ENCODE measurements around the gene OR3A2.

DNA sequence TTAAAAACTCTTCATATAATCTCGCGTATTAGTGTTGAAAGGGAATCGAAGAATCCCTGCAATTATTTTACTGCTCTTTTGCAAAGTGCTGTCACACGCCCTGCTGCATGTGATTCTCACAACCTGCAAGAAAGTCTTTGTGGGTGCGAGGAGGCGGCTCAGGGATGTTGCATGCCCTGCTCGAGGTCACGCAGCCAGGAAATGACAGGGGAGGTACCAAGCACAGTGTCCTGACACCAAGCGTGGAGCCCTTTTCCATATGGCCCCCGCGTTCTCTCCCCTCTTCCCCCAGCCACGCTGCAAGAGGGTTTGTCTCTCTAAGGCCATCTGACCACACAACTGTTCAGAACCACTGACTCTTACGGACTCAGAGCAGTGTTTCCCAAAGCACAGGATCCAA, 125.5 kb downstream of the OR3A2 start:
- TF ChIP-seq, protein P1, sequence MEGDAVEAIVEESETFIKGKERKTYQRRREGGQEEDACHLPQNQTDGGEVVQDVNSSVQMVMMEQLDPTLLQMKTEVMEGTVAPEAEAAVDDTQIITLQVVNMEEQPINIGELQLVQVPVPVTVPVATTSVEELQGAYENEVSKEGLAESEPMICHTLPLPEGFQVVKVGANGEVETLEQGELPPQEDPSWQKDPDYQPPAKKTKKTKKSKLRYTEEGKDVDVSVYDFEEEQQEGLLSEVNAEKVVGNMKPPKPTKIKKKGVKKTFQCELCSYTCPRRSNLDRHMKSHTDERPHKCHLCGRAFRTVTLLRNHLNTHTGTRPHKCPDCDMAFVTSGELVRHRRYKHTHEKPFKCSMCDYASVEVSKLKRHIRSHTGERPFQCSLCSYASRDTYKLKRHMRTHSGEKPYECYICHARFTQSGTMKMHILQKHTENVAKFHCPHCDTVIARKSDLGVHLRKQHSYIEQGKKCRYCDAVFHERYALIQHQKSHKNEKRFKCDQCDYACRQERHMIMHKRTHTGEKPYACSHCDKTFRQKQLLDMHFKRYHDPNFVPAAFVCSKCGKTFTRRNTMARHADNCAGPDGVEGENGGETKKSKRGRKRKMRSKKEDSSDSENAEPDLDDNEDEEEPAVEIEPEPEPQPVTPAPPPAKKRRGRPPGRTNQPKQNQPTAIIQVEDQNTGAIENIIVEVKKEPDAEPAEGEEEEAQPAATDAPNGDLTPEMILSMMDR (conservative IDR thresholded peaks at IDR 0.05 in 1 of 2, IDR thresholded peaks at IDR 0.05 in 1 of 2; ENCODE audit: low read depth in 1 of 2, low read length in 2 of 2) = no peak
- no peak for TF ChIP-seq EZH2 (IDR thresholded peaks at IDR 0.05; ENCODE audit: low read length, missing control alignments)

Measured in fibroblast of lung (primary cell).